GM23338 (cell line): ENCODE measurements around the gene CCNQ. TPM values are rescaled to one million over a fixed set of nuclear protein-coding genes. Genes with fewer than 3 reads are reported as not detected.

Experiments used
- ATAC-seq: fragments of 200-7000 bp; cut with Tn5 transposase; 3 replicates; pipeline ENCODE4 v1.9.1; 2020
- DNase-seq: peaks from one replicate; pipeline ENCODE4 v3.0.0-alpha.2; 2015; ENCODE audit warnings: low spot score
- H2AFZ ChIP-seq: fragments of 200-600 bp; sonication (generic); 2 replicates; pipeline ENCODE4 v1.8.0; 2016; ENCODE audit warnings: antibody characterized with exemption, mild to moderate bottlenecking, moderate library complexity
- H3F3A ChIP-seq: fragments of 200-600 bp; sonication (generic); replicated peaks from 2 replicates; pipeline ENCODE4 v1.8.0; 2017; ENCODE audit warnings: antibody characterized with exemption, mixed run types, low read depth
- H3K27ac ChIP-seq: fragments of 200-600 bp; sonication (generic); 2 replicates; pipeline ENCODE4 v1.6.1; 2016; ENCODE audit warnings: low read depth
- H3K27me3 ChIP-seq: fragments of 200-600 bp; sonication (generic); 2 replicates; pipeline ENCODE4 v1.8.0; 2016; ENCODE audit warnings: mild to moderate bottlenecking, mixed run types, moderate library complexity; ENCODE audit not compliant: insufficient read depth
- H3K36me3 ChIP-seq: fragments of 200-600 bp; sonication (generic); 2 replicates; pipeline ENCODE4 v1.8.0; 2016; ENCODE audit warnings: mild to moderate bottlenecking; ENCODE audit not compliant: insufficient read depth
- H3K4me1 ChIP-seq: fragments of 200-600 bp; sonication (generic); 2 replicates; pipeline ENCODE4 v1.8.0; 2016; ENCODE audit warnings: mild to moderate bottlenecking, moderate library complexity; ENCODE audit not compliant: insufficient read depth
- H3K4me2 ChIP-seq: fragments of 200-600 bp; sonication (generic); 2 replicates; pipeline ENCODE4 v1.7.1; 2017; ENCODE audit warnings: mixed run types
- H3K4me3 ChIP-seq: fragments of 200-600 bp; sonication (generic); 2 replicates; pipeline ENCODE4 v1.6.1; 2016; ENCODE audit warnings: mixed run types
- H3K79me2 ChIP-seq: fragments of 200-600 bp; sonication (generic); replicated peaks from 2 replicates; pipeline ENCODE4 v1.8.0; 2017; ENCODE audit warnings: mild to moderate bottlenecking; ENCODE audit not compliant: insufficient read depth
- H3K9me2 ChIP-seq: fragments of 200-600 bp; sonication (generic); 2 replicates; pipeline ENCODE4 v1.8.0; 2017; ENCODE audit not compliant: insufficient read depth
- H4K20me1 ChIP-seq: fragments of 200-600 bp; sonication (generic); replicated peaks from 2 replicates; pipeline ENCODE4 v1.8.0; 2017; ENCODE audit warnings: mild to moderate bottlenecking; ENCODE audit not compliant: insufficient read depth
- H3K27ac Mint-ChIP-seq: 2 replicates; pipeline ENCODE4 v1.8.0; 2020; ENCODE audit warnings: inconsistent platforms, mild to moderate bottlenecking, moderate library complexity, mixed read lengths
- H3K27me3 Mint-ChIP-seq: 3 replicates; pipeline ENCODE4 v1.8.0; 2022; ENCODE audit warnings: low read depth, mild to moderate bottlenecking, moderate library complexity, mixed read lengths, inconsistent platforms; ENCODE audit not compliant: insufficient read depth, poor library complexity
- H3K36me3 Mint-ChIP-seq: 3 replicates; pipeline ENCODE4 v1.8.0; 2021; ENCODE audit warnings: low read depth, mild to moderate bottlenecking, inconsistent platforms, moderate library complexity, mixed read lengths
- H3K4me1 Mint-ChIP-seq: 3 replicates; pipeline ENCODE4 v1.8.0; 2020; ENCODE audit warnings: mild to moderate bottlenecking, inconsistent platforms, mixed read lengths
- H3K4me3 Mint-ChIP-seq: 3 replicates; pipeline ENCODE4 v1.8.0; 2021; ENCODE audit warnings: moderate library complexity, mild to moderate bottlenecking, inconsistent platforms, mixed read lengths
- H3K9me3 Mint-ChIP-seq: 3 replicates; pipeline ENCODE4 v1.8.0; 2020; ENCODE audit warnings: moderate library complexity, mild to moderate bottlenecking, inconsistent platforms, mixed read lengths
- CREB1 ChIP-seq: fragments of 250-450 bp; sonication (Bioruptor Pico); IDR thresholded peaks from 2 replicates; pipeline ENCODE4 v1.5.0; 2020; ENCODE audit warnings: low read depth, mild to moderate bottlenecking, moderate library complexity
- EZH2 ChIP-seq: fragments of 200-600 bp; sonication (generic); IDR thresholded peaks from one replicate; pipeline ENCODE4 v1.8.0; 2017; ENCODE audit warnings: antibody characterized with exemption, mild to moderate bottlenecking, low read depth; ENCODE audit not compliant: unreplicated experiment
- JUNB ChIP-seq: IDR thresholded peaks from one replicate; pipeline ENCODE4 v1.6.1; 2016; ENCODE audit warnings: antibody characterized with exemption; ENCODE audit not compliant: unreplicated experiment
- NANOG ChIP-seq: IDR thresholded peaks from 2 replicates; pipeline ENCODE4 v1.6.1; 2016; ENCODE audit warnings: antibody characterized with exemption, borderline replicate concordance
- POLR2AphosphoS5 ChIP-seq: IDR thresholded peaks from 2 replicates; pipeline ENCODE4 v1.6.1; 2016; ENCODE audit warnings: antibody characterized with exemption, low read depth
- ZNF114 ChIP-seq: fragments of 250-450 bp; sonication (Bioruptor Pico); IDR thresholded peaks from 2 replicates; pipeline ENCODE4 v1.5.0; 2020; ENCODE audit warnings: mild to moderate bottlenecking, moderate library complexity
- ZNF331 ChIP-seq: fragments of 250-450 bp; sonication (Bioruptor Pico); IDR thresholded peaks from 2 replicates; pipeline ENCODE4 v1.5.0; 2020; ENCODE audit warnings: low read depth, mild to moderate bottlenecking, moderate library complexity
- polyA plus RNA-seq: library from polyadenylated mRNA; unstranded; fragments of >200 nt; fragmentation: Nextera tagmentation; extraction: Ambion mirVana; gene quantifications from 2 replicates; pipeline ENCODE4 v1.2.1, GENCODE V29; 2016
- total RNA-seq: library from RNA; depleted of rRNA; stranded (reverse); fragments of >200 nt; shearing (Covaris generic); gene quantifications from 2 replicates; pipeline ENCODE4 v1.2.3, GENCODE V29; 2014
- TF ChIP-seq, protein P1 (sequence below): IDR thresholded peaks from one replicate; pipeline ENCODE4 v1.6.1; 2018; ENCODE audit warnings: antibody characterized with exemption; ENCODE audit not compliant: unreplicated experiment
- TF ChIP-seq, protein P2 (sequence below): fragments of 250-450 bp; sonication (Bioruptor Pico); IDR thresholded peaks from 2 replicates; pipeline ENCODE4 v1.5.0; 2020; ENCODE audit warnings: mild to moderate bottlenecking, moderate library complexity

The CCNQ gene
- total and polyA plus RNA-seq, 2 experiments from 2014 or later: 19.4 to 30.2 TPM

DNA sequence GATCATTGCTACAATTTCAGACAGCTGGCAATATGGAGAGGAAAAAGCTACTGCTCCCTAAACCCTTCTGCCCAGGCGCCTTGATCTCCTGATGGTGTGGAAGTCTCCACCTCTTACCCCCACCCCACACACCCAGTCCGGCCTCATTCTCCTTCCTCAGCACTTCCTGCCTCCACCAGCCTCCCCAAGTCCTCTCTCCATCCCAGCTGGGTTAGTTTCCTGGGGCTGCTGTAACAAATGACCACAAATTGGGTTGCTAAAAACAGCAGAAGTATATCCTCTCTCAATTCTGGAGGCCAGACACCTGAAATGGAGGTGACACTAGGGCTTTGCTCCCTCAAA is 1.1 kb upstream of the CCNQ start:
- Histone ChIP-seq H4K20me1 (no peaks in the 10 kb centered on the region; the same call in 1 of the 2 replicates), H3K4me2 (peak overlapping the region; percentile 76), H3F3A (no peaks in the 10 kb centered on the region), H2AFZ (no peak overlapping the region), H3K79me2 (peaks cover 8% of the 10 kb centered on the region), H3K27ac (no peak overlapping the region), H3K27me3 (0 out of 2 replicates have a peak, but pooled peaks cover 4% of the 10 kb centered on the region), H3K9me2 (no peaks in the 10 kb centered on the region), H3K36me3 (no peaks in the 10 kb centered on the region), H3K4me1 (no peaks in the 10 kb centered on the region), H3K4me3 (peak overlapping the region; percentile 60)
- TF ChIP-seq ZNF331 (no peak), JUNB (no peak), EZH2 (no peak)
- TF ChIP-seq, protein P1, sequence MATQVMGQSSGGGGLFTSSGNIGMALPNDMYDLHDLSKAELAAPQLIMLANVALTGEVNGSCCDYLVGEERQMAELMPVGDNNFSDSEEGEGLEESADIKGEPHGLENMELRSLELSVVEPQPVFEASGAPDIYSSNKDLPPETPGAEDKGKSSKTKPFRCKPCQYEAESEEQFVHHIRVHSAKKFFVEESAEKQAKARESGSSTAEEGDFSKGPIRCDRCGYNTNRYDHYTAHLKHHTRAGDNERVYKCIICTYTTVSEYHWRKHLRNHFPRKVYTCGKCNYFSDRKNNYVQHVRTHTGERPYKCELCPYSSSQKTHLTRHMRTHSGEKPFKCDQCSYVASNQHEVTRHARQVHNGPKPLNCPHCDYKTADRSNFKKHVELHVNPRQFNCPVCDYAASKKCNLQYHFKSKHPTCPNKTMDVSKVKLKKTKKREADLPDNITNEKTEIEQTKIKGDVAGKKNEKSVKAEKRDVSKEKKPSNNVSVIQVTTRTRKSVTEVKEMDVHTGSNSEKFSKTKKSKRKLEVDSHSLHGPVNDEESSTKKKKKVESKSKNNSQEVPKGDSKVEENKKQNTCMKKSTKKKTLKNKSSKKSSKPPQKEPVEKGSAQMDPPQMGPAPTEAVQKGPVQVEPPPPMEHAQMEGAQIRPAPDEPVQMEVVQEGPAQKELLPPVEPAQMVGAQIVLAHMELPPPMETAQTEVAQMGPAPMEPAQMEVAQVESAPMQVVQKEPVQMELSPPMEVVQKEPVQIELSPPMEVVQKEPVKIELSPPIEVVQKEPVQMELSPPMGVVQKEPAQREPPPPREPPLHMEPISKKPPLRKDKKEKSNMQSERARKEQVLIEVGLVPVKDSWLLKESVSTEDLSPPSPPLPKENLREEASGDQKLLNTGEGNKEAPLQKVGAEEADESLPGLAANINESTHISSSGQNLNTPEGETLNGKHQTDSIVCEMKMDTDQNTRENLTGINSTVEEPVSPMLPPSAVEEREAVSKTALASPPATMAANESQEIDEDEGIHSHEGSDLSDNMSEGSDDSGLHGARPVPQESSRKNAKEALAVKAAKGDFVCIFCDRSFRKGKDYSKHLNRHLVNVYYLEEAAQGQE: no peak
- ATAC-seq (peak; percentile 9; the same call in 1 of the 3 replicates), DNase-seq (peak; percentile 14)
- H3K36me3 Mint-ChIP-seq: peaks cover 5% of the 10 kb centered on the region; the same call in 2 of the 3 replicates
- peaks cover 11% of the 10 kb centered on the region for H3K4me1 Mint-ChIP-seq
- peaks cover 5% of the 10 kb centered on the region for H3K27me3 Mint-ChIP-seq
- H3K4me3 Mint-ChIP-seq: peak overlapping the region; percentile 69
- no peak overlapping the region for H3K27ac Mint-ChIP-seq
- no peaks in the 10 kb centered on the region for H3K9me3 Mint-ChIP-seq

DNA sequence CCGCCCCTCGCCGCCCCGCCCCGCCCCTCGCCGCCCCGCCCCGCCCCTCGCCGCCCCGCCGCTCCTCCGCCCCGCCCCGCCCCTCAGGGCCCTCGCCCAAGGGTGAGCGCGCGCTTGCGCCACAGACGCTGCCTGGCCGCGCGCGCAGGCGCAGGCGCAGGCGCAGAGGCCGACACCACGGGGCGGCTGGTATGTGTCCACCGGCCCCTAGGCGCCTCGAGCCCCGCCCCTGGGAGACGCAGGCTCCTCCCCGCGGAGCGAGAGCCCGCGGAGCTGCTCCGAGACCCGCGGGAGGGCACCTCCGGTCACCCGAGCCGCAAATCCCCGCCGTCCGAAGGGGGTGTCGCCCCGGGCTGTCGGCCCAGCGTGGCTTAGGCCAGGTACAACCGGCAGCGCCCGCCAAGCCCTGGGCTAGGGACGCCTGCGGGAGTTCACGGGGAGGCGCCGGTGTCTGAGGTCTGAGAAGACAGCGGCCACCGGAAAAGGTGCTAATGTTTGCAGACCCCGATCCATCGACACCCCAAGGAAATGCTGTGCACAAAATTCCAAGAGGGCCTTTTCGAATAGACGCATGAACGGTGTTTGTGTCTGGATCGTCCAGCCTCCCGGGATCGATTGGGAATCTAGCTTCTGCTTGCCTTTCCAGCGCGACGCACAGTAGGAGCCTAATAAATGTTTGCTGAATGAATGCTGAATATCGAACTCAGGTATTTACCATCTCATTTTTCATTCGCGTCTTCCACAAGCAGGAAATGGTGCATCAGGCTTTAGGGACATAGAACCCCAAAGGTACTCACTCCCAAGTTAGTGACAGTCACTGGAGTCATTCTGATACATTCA is 473 bp upstream of the CCNQ start:
- Histone ChIP-seq H3F3A (no peaks in the 10 kb centered on the region), H3K4me3 (peak overlapping the region; percentile 60), H3K79me2 (peaks cover 8% of the 10 kb centered on the region), H3K27ac (no peak overlapping the region), H2AFZ (no peak overlapping the region), H3K9me2 (no peaks in the 10 kb centered on the region), H3K27me3 (0 out of 2 replicates have a peak, but pooled peaks cover 4% of the 10 kb centered on the region), H3K4me2 (peak overlapping the region; percentile 76), H3K36me3 (no peaks in the 10 kb centered on the region; the same call in 1 of the 2 replicates), H3K4me1 (no peaks in the 10 kb centered on the region), H4K20me1 (no peaks in the 10 kb centered on the region; the same call in 1 of the 2 replicates)
- DNase-seq: peak; percentile 74
- no peak overlapping the region for H3K27ac Mint-ChIP-seq
- no peaks in the 10 kb centered on the region for H3K9me3 Mint-ChIP-seq
- H3K36me3 Mint-ChIP-seq: peaks cover 5% of the 10 kb centered on the region; the same call in 2 of the 3 replicates
- peaks cover 3% of the 10 kb centered on the region for H3K27me3 Mint-ChIP-seq
- ATAC-seq: peak; percentile 79
- H3K4me1 Mint-ChIP-seq: peaks cover 11% of the 10 kb centered on the region
- H3K4me3 Mint-ChIP-seq: peak overlapping the region; percentile 69
- TF ChIP-seq, protein P2, sequence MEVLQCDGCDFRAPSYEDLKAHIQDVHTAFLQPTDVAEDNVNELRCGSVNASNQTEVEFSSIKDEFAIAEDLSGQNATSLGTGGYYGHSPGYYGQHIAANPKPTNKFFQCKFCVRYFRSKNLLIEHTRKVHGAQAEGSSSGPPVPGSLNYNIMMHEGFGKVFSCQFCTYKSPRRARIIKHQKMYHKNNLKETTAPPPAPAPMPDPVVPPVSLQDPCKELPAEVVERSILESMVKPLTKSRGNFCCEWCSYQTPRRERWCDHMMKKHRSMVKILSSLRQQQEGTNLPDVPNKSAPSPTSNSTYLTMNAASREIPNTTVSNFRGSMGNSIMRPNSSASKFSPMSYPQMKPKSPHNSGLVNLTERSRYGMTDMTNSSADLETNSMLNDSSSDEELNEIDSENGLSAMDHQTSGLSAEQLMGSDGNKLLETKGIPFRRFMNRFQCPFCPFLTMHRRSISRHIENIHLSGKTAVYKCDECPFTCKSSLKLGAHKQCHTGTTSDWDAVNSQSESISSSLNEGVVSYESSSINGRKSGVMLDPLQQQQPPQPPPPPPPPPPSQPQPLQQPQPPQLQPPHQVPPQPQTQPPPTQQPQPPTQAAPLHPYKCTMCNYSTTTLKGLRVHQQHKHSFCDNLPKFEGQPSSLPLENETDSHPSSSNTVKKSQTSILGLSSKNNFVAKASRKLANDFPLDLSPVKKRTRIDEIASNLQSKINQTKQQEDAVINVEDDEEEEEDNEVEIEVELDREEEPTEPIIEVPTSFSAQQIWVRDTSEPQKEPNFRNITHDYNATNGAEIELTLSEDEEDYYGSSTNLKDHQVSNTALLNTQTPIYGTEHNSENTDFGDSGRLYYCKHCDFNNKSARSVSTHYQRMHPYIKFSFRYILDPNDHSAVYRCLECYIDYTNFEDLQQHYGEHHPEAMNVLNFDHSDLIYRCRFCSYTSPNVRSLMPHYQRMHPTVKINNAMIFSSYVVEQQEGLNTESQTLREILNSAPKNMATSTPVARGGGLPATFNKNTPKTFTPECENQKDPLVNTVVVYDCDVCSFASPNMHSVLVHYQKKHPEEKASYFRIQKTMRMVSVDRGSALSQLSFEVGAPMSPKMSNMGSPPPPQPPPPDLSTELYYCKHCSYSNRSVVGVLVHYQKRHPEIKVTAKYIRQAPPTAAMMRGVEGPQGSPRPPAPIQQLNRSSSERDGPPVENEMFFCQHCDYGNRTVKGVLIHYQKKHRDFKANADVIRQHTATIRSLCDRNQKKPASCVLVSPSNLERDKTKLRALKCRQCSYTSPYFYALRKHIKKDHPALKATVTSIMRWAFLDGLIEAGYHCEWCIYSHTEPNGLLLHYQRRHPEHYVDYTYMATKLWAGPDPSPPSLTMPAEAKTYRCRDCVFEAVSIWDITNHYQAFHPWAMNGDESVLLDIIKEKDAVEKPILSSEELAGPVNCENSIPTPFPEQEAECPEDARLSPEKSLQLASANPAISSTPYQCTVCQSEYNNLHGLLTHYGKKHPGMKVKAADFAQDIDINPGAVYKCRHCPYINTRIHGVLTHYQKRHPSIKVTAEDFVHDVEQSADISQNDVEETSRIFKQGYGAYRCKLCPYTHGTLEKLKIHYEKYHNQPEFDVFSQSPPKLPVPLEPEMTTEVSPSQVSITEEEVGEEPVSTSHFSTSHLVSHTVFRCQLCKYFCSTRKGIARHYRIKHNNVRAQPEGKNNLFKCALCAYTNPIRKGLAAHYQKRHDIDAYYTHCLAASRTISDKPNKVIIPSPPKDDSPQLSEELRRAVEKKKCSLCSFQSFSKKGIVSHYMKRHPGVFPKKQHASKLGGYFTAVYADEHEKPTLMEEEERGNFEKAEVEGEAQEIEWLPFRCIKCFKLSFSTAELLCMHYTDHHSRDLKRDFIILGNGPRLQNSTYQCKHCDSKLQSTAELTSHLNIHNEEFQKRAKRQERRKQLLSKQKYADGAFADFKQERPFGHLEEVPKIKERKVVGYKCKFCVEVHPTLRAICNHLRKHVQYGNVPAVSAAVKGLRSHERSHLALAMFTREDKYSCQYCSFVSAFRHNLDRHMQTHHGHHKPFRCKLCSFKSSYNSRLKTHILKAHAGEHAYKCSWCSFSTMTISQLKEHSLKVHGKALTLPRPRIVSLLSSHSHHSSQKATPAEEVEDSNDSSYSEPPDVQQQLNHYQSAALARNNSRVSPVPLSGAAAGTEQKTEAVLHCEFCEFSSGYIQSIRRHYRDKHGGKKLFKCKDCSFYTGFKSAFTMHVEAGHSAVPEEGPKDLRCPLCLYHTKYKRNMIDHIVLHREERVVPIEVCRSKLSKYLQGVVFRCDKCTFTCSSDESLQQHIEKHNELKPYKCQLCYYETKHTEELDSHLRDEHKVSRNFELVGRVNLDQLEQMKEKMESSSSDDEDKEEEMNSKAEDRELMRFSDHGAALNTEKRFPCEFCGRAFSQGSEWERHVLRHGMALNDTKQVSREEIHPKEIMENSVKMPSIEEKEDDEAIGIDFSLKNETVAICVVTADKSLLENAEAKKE: no peak
- TF ChIP-seq NANOG (no peak), ZNF114 (CRISPR knock-in tag) (no peak), JUNB (no peak), EZH2 (no peak), CREB1 (CRISPR knock-in tag) (no peak), POLR2AphosphoS5 (no peak)
